GM23248 (cell line): Measurements from ENCODE around the gene CD300LG.

Experiments
- EZH2 ChIP-seq: fragments of 200-600 bp; sonication (generic); IDR thresholded peaks from 2 replicates; pipeline ENCODE4 v1.6.1; 2018; ENCODE audit warnings: antibody characterized with exemption, mild to moderate bottlenecking; ENCODE audit not compliant: insufficient read depth, poor library complexity, severe bottlenecking
- EZH2phosphoT487 ChIP-seq: fragments of 200-600 bp; sonication (generic); IDR thresholded peaks from 2 replicates; pipeline ENCODE4 v1.6.1; 2018; ENCODE audit warnings: antibody characterized with exemption, moderate library complexity, mild to moderate bottlenecking, low read depth; ENCODE audit not compliant: insufficient read depth

- TF ChIP-seq EZH2, result no peak
- TF ChIP-seq EZH2phosphoT487, result no peak
Observed at GRCh38 chr17:43897831-43898230, 50.9 kb downstream of the CD300LG start.
